CD4-positive, alpha-beta T cell treated with Interleukin-17A for 4 hours (primary cell): ENCODE results near the gene HOPX.
"Not testable (repeated sequence)": the region's sequence is repeated elsewhere in the genome, so short reads cannot be mapped to it uniquely, and the experiment has no call there.

Experiments
- DNase-seq: peaks from one replicate; pipeline ENCODE4 v3.0.0-alpha.2; 2020; ENCODE audit warnings: mixed read lengths

The HOPX gene

DNA sequence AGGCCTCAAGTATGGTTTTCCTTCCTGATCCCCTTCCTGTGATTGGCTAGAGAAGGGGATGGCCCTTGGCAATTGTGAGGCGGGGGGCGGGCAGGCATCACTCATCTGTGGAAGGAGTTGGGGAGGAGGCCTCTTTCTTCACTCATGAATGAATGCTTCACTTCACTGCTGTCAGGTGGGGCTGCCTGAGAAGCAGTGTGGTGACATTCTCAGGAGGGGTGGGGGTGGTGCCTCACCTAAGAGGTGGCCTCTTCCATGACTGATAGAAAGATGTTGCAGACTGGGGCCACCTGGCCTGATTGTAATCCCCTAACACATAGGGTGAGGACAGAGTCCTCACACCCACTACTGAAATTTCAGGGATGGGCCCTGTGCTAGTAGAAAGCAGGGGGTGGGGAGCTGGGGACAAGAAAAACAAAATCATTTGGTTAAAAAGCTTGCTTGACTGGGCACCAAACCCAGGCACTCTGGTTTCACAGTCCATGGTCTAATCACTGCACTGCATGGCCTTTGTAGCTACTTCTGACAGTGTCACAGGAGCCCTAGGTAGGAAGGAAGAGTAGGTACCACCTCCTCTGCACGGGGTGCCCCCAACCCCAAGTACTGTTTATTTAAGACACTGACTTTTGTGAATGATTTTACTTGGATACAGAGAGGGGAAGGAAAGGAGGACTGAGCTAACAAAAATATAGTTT, 5.6 kb upstream of the HOPX start:
- no peak for DNase-seq

DNA sequence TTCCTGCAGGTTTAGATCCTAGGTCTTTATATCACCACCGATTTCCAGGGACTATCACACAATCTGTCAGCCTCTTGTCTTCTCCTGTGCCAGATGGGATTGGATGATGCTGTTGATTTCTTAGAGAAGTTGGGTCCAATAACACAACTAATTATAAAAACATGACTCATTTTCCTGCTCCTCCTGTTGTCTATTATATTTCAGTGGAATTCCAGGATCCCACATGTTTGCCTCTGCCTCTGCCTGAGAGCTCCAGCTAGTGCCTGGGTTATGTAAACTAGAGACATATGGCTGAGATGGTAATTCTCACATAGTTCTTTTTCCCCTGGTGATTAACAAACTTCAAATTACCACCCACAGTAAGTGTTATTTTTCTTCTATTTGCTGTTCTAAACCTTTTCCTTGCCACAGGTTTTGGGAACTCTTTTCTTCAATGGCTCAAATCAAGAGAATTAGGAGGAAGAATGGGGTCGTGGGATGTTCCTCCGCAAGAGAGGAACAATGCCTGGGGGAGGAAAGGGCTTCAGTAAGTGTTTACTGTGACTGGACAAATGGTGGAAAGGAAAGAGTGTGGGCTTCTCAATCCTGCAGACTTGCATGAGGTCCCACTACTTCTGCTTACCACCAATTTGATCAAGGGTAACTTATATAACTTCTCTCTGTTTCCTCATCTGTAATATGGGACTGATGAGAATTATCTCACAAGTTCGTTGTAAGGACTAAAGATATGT, 3.4 kb upstream of the HOPX start:
- DNase-seq: no peak

- DNase-seq: no peak
These were observed 2.4 kb upstream of the HOPX start for GRCh38 chr4:56683455-56683854.

DNA sequence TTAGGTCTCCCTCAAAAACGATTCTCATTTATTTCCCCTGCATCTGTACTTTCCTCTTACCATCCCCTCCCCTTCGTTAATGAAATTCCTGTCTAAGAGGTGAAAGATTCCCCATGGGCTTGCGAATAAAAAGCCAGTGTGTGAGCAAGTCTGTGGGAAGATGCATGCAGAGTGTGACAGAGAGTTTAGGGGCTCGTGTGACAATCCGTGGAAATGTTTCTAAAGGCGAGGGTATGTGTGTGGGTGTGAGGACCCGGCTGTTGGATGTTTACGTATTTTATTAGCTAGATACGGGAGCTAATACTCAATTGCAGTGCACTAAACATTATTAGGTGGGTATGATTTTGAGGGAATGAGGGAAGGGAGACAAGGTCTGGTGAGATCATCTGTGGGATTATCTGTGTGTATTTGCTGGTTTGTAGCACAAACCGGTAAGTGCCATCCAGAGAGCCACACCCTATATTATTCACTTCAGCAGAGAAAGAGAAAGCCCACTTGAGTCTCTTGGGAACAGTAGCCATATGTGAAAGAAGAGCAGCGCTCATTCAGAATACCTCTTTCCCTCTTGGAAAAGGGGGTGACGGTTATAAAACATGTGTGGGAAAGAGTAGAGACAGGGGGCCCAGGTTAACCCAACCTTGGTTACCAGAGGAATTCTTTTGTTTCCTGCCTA, 893 bp upstream of the HOPX start:
- DNase-seq: no peak

DNA sequence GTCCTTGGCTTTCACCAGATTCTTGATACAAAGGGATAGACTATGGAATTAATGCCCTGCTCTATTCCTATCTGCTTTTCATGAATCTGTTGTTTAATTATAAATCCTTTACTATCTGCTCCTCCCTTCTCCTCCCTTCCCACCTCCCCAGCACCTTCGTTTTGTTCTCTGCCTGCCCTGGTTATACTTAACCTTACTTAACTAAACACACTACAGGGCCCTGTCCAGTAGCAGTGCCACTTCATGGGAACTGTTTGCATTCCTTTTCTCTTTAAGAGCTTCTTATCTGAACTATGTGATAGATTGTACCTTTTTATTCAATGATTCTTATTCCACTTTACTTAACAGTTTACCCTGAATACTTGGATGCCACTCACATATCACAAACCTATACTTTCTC, 830 bp downstream of the HOPX start:
- DNase-seq: no peak

DNA sequence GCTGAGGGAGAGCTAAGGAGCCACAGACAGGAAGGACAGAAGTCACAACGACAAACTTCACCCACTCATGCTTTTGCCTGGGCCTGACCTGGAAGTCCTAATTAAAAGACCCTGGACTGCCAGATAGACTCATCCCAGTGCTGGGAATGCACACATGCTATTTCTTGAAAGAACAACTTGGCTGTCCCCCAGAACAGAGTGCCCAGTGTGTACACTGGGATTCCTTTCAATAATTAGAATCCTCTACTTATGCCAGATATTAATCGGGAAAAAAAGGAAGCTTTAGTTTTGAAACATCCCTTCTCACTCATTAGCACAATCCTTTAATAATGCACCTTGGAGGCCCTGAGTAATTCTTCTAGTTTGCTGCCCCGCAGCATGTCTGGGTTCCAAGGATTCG, 3.4 kb downstream of the HOPX start:
- no peak for DNase-seq

- DNase-seq: no peak
These were observed 6.1 kb downstream of the HOPX start for GRCh38 chr4:56674984-56675383.

DNA sequence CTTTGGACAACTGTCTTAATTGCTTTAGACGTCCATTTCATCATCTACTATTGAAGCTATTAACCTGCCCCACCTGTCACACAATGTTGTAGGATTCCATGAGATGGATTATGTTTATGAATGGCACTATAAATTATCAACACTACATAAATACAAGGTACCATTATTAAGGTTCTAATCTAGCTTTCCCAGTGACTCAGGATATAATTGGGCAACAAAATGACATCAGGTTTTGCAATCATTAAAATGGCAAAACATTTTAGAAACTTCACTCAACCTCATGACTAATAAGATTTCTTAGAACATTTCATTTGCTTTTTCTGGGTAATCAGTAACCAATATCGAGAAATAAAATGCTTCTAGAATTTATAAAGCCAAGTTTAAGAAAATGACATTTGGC, 9.2 kb downstream of the HOPX start:
- no peak for DNase-seq

DNA sequence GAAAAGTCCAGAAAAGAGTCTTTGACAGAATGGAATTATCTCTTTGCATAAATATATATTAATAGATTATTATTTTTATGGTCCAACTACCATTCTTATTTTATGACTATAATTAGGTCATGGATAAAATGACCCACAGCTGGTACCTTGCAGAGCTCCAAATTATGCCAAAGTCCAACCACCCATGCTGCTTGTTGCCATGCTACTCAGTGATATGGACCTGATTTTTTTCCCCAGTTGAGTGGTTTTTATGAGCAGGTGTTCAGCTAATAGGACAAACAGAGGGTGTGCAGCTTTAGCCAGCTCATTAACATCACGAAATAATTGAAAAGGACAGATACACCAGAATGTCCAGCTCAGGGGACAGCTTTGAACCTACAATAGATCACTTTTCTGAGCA, 9.7 kb downstream of the HOPX start:
- no peak for DNase-seq

DNA sequence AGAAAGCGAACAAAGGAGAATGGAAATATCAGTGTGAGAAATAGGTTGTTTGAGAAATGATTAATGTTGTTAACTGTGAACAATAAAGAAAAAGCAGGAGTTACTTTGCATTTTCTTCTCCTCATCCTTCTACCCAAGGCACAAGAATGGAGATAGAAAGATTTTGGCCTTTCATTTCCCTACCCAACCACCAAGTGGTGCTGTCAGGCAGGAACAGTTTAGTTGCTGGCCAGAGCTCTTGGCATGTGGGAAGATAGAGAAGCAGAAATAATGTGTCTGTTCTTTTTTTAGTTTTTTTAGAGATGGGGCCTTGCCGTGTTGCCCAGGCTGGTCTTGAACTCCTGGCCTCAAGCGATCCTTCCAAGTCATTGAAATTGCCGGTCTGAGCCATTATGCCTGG, 12.8 kb downstream of the HOPX start:
- DNase-seq: no peak

- not testable (repeated sequence) for DNase-seq
These were observed 13.7 kb downstream of the HOPX start for GRCh38 chr4:56667396-56667795.

DNA sequence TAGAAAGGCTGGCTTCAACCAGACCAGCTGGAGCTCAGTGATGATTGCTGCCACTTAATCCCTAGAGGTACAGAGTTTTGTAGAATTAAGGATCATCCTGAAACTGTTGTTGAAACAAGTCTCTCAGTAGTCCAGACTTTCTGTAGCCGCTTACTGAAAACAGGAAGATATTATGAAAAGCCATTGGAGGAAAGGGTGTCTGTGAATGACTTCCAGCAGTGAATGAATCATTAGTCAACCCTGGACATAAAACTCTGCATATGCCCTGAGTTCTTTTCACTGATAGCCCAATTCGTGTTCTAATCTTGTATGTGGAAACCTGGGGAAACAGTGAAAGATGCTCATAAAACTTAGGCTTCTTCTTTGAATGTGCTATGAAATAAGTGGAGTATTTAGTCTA, 14.8 kb downstream of the HOPX start:
- DNase-seq: no peak

GRCh38 chr4:56665781-56666180, 15.3 kb downstream of the HOPX start:
- DNase-seq: no peak

- DNase-seq: no peak
These were observed 18.2 kb downstream of the HOPX start for GRCh38 chr4:56662782-56663468.

DNA sequence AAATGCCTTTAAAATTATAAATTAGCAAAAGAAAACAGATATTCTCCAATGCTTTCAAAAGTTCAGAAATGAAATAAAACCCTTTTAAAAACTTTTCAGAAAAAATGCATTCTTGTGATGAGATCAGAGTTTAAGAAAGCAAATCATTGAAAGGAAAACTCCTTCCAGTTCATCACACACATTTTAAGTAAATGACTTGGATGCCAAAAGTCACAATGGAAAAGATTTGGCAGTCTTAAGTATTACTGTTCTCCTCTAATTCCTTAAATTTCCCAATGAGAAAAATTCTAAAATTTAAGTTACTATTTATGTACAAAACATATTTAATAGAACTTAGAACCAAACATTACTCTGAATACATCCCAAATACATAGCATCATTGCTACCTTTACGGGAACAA, 21.1 kb downstream of the HOPX start:
- DNase-seq: no peak

DNA sequence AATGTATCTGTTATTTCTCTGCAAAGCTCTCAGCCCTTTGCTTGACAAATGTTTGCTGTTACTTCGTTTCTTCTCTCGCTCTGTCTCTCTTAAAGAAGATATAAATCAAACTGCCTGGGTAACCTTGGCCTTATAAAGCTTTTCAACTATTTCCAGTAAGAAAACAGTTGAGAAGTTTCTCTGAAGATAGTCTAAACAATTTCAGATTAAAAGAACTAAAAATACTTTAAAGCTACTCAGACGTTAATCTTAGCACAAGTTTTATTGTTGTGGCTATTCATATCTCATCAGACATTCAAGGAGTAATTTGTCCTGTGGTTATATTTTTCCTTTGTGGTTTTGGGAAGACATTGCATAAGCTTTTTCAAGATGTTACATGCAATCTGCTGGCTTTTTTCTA, 22.6 kb downstream of the HOPX start:
- no peak for DNase-seq

DNA sequence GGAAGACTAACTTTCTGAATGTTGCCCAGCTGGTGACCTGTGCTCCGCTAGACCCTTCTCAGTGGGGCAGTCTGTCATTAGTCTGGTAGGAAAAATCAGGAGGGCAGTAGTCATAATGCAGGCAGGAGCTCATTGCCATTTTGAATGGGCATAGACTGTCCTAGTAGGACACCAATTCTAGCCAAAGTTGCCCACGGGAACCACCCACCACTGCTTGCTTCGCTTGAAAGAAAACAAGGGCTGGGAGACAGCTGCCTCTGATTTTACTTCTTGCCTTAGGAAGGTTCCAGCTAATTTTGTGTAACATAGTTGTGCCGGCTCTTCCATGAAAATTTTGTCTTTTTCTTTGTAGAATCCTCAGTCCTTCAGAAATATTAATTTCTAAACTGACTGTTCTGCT, 23.3 kb downstream of the HOPX start:
- no peak for DNase-seq

DNA sequence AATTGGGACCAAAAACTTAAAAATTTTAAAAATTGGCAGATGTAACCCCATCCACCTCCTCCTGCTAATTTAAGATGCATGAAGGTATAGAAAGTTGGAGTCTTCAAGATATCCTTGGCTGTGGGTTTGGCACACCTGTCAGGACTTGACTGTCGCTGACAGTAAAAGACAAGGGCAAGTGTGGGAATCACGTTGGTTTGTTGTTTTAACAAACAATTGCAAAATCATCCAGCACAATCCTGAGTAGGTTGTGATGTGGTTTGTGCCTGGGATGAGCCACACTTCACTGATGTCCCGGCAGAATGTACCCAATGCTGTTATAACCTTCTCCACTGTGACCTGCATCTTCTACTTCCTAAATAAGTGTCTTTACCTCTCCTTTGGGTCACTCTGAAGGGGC, 24.0 kb downstream of the HOPX start:
- no peak for DNase-seq

DNA sequence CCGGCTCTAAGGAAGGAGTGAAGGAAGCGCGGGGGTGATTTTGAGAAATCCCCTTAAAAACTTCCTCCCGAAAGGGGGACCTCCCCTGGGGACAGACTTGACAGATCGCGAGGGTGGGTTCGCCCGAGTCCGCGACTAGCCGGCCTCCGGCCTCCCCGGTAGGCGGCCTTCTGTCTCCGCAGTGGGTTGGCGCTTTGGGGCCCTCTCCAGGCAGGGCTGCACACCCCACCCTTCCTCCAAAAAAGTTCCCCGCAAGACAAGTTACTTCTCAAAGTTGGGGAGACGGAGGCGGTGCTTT, 24.8 kb downstream of the HOPX start:
- peak; percentile 62 for DNase-seq

GRCh38 chr4:56655627-56656345, 25.3 kb downstream of the HOPX start:
- peak; percentile 35 for DNase-seq

- DNase-seq: peak; percentile 27
These were observed 25.9 kb downstream of the HOPX start for GRCh38 chr4:56655209-56655626.

- DNase-seq: no peak
These were observed 26.9 kb downstream of the HOPX start for GRCh38 chr4:56654238-56654632.
